Mesenchymal stem cell (in vitro differentiated cells and primary cell): Measurements from ENCODE around the gene ADAM17.

Source experiments
- DNase-seq: peaks from one replicate; pipeline ENCODE4 v3.0.0-alpha.2; 2013
- H2AFZ ChIP-seq: one replicate; pipeline ENCODE4 v1.6.1; 2013; ENCODE audit warnings: low read depth, mild to moderate bottlenecking, control low read depth, inconsistent platforms, low read length, moderate library complexity
- H2AK5ac ChIP-seq: 2 replicates; pipeline ENCODE4 v1.6.1; 2013; ENCODE audit warnings: low read length, moderate library complexity, mild to moderate bottlenecking, inconsistent platforms; ENCODE audit not compliant: severe bottlenecking
- H2BK120ac ChIP-seq: one replicate; pipeline ENCODE4 v1.6.1; 2013; ENCODE audit warnings: low read depth, mild to moderate bottlenecking, inconsistent platforms, low read length, moderate library complexity
- H2BK12ac ChIP-seq, 2 experiments: one replicate each; pipeline ENCODE4 v1.6.1; 2013; ENCODE audit warnings: inconsistent platforms in 2 of 2, low read length in 2 of 2, mild to moderate bottlenecking in 2 of 2, moderate library complexity in 2 of 2, control low read depth in 1 of 2
- H2BK15ac ChIP-seq: one replicate; pipeline ENCODE4 v1.6.1; 2013; ENCODE audit warnings: mild to moderate bottlenecking, low read depth, inconsistent platforms; ENCODE audit not compliant: poor library complexity, severe bottlenecking
- H2BK5ac ChIP-seq: 2 replicates; pipeline ENCODE4 v1.6.1; 2013; ENCODE audit warnings: low read depth, mild to moderate bottlenecking, low read length, control low read depth, inconsistent platforms; ENCODE audit not compliant: poor library complexity, severe bottlenecking
- H3K14ac ChIP-seq, 2 experiments: one replicate each; pipeline ENCODE4 v1.6.1; 2013; ENCODE audit warnings: inconsistent platforms in 2 of 2, low read length in 2 of 2, control low read depth in 1 of 2, mild to moderate bottlenecking in 1 of 2, moderate library complexity in 1 of 2
- H3K18ac ChIP-seq, 2 experiments: one replicate each; pipeline ENCODE4 v1.6.1; 2013; ENCODE audit warnings: inconsistent platforms in 2 of 2, low read length in 2 of 2, control low read depth in 1 of 2, low read depth in 1 of 2, mild to moderate bottlenecking in 1 of 2
- H3K23ac ChIP-seq, 2 experiments: one replicate each; pipeline ENCODE4 v1.6.1; 2013; ENCODE audit warnings: inconsistent platforms in 2 of 2, low read length in 2 of 2, mild to moderate bottlenecking in 2 of 2, moderate library complexity in 2 of 2, control low read depth in 1 of 2
- H3K27ac ChIP-seq: 2 replicates; pipeline ENCODE4 v1.5.1; 2013; ENCODE audit warnings: mild to moderate bottlenecking, moderate library complexity, low read length, control low read depth, inconsistent platforms; ENCODE audit not compliant: poor library complexity, severe bottlenecking
- H3K27me3 ChIP-seq, 2 experiments: 2 replicates each; pipeline versions ENCODE4 v1.6.1 to v1.7.0; 2013; ENCODE audit warnings: low read length in 2 of 2, mild to moderate bottlenecking in 2 of 2, moderate library complexity in 2 of 2, control low read depth in 1 of 2, inconsistent platforms in 1 of 2; ENCODE audit not compliant: control insufficient read depth in 1 of 2, insufficient read depth in 1 of 2
- H3K36me3 ChIP-seq, 2 experiments: 2 replicates each; pipeline versions ENCODE4 v1.6.1 to v1.7.0; 2013; ENCODE audit warnings: low read length in 2 of 2, control low read depth in 1 of 2, inconsistent platforms in 1 of 2, low read depth in 1 of 2, mild to moderate bottlenecking in 1 of 2; ENCODE audit not compliant: insufficient read depth in 2 of 2, control insufficient read depth in 1 of 2
- H3K4ac ChIP-seq, 2 experiments: one replicate each; pipeline ENCODE4 v1.6.1; 2013; ENCODE audit warnings: inconsistent platforms in 2 of 2, low read length in 2 of 2, mild to moderate bottlenecking in 2 of 2, moderate library complexity in 2 of 2, control low read depth in 1 of 2, low read depth in 1 of 2
- H3K4me1 ChIP-seq: 2 replicates; pipeline ENCODE4 v1.6.1; 2013; ENCODE audit warnings: low read depth, low read length, control low read depth; ENCODE audit not compliant: control insufficient read depth, insufficient read depth
- H3K4me2 ChIP-seq: 2 replicates; pipeline ENCODE4 v1.6.1; 2013; ENCODE audit warnings: low read length, mild to moderate bottlenecking, inconsistent platforms; ENCODE audit not compliant: poor library complexity, severe bottlenecking
- H3K4me3 ChIP-seq, 2 experiments: 2 replicates each; pipeline versions ENCODE4 v1.5.1 to v1.7.0; 2013; ENCODE audit warnings: low read length in 2 of 2, mild to moderate bottlenecking in 2 of 2, control low read depth in 1 of 2, low read depth in 1 of 2; ENCODE audit not compliant: insufficient read depth in 1 of 2
- H3K79me1 ChIP-seq: replicated peaks from 2 replicates; pipeline ENCODE4 v1.6.1; 2013; ENCODE audit warnings: mild to moderate bottlenecking, control low read depth, low read length, inconsistent platforms; ENCODE audit not compliant: poor library complexity, severe bottlenecking
- H3K9ac ChIP-seq: 2 replicates; pipeline ENCODE4 v1.7.0; 2013; ENCODE audit warnings: mild to moderate bottlenecking, low read length, moderate library complexity
- H3K9me3 ChIP-seq: 2 replicates; pipeline ENCODE4 v1.7.0; 2013; ENCODE audit warnings: mild to moderate bottlenecking, low read length; ENCODE audit not compliant: control insufficient read depth
- H4K8ac ChIP-seq: one replicate; pipeline ENCODE4 v1.6.1; 2013; ENCODE audit warnings: inconsistent platforms, mild to moderate bottlenecking, low read length, moderate library complexity
- H4K91ac ChIP-seq: one replicate; pipeline ENCODE4 v1.6.1; 2013; ENCODE audit warnings: mild to moderate bottlenecking, low read length, inconsistent platforms
- WGBS: methylation state at CpG from one replicate; pipeline ENCODE4 v1.1.7; 2013; ENCODE audit warnings: mixed read lengths; 5-methylcytosine and 5-hydroxymethylcytosine counted together

The ADAM17 gene

GRCh38 chr2:9473985-9474360 lies 81.7 kb downstream of the ADAM17 start:
- no peaks in the 10 kb centered on the region for H3K9me3 ChIP-seq
- DNase-seq = no peak
- peaks cover 4% of the 10 kb centered on the region for H3K4me1 ChIP-seq
- H2AFZ ChIP-seq = no peak overlapping the region
- peaks cover 37 to 53% of the 10 kb centered on the region in 2 experiments for H3K36me3 ChIP-seq
- H4K91ac ChIP-seq = no peak overlapping the region
- H3K4me3 ChIP-seq = peak overlapping the region; percentile 1 to 84
- H2BK120ac ChIP-seq = no peak overlapping the region
- no peak overlapping the region for H3K4me2 ChIP-seq
- WGBS = 97% methylated on average over 39 of the region's 39 CpGs
- H3K23ac ChIP-seq = no peak overlapping the region
- no peak overlapping the region for H3K18ac ChIP-seq
- H2BK15ac ChIP-seq = no peak overlapping the region
- H2BK5ac ChIP-seq = no peak overlapping the region
- H2BK12ac ChIP-seq = no peak overlapping the region
- H3K9ac ChIP-seq = peak overlapping the region; percentile 90
- H3K79me1 ChIP-seq = peaks cover 2% of the 10 kb centered on the region
- H2AK5ac ChIP-seq = no peak overlapping the region
- H3K14ac ChIP-seq = no peak overlapping the region
- no peak overlapping the region for H3K27ac ChIP-seq
- H4K8ac ChIP-seq = no peak overlapping the region
- no peaks in the 10 kb centered on the region for H3K27me3 ChIP-seq
- no peak overlapping the region for H3K4ac ChIP-seq

GRCh38 chr2:9473308-9473984 lies 82.2 kb downstream of the ADAM17 start:
- H3K4me3 ChIP-seq = peak overlapping the region in 1 of 2 experiments; percentile 84
- no peak overlapping the region for H2BK12ac ChIP-seq
- WGBS = 95% methylated on average over 24 of the region's 24 CpGs

GRCh38 chr2:9472511-9472910 lies 83.1 kb downstream of the ADAM17 start:
- no peak overlapping the region for H3K14ac ChIP-seq
- WGBS = 97% methylated on average over 8 of the region's 9 CpGs
- H3K9me3 ChIP-seq = no peaks in the 10 kb centered on the region
- H2BK120ac ChIP-seq = no peak overlapping the region
- no peak overlapping the region for H2AFZ ChIP-seq
- H3K79me1 ChIP-seq = peaks cover 5% of the 10 kb centered on the region
- H3K36me3 ChIP-seq = peaks cover 46 to 50% of the 10 kb centered on the region in 2 experiments
- H4K91ac ChIP-seq = no peak overlapping the region
- H3K27ac ChIP-seq = no peak overlapping the region
- H3K4me3 ChIP-seq = no peak overlapping the region
- H2BK15ac ChIP-seq = no peak overlapping the region
- no peak overlapping the region for H3K23ac ChIP-seq
- no peak for DNase-seq
- no peak overlapping the region for H3K4me2 ChIP-seq
- H3K9ac ChIP-seq = no peak overlapping the region
- H3K18ac ChIP-seq = no peak overlapping the region
- no peak overlapping the region for H4K8ac ChIP-seq
- no peak overlapping the region for H2BK5ac ChIP-seq
- H2AK5ac ChIP-seq = no peak overlapping the region
- peaks cover 5% of the 10 kb centered on the region for H3K4me1 ChIP-seq
- H2BK12ac ChIP-seq = no peak overlapping the region
- H3K27me3 ChIP-seq = no peaks in the 10 kb centered on the region
- H3K4ac ChIP-seq = no peak overlapping the region

More at GRCh38 chr2:9473308-9473984, 82.2 kb downstream of the ADAM17 start:
- peak overlapping the region; percentile 90 for H3K9ac ChIP-seq
- H2AK5ac ChIP-seq = no peak overlapping the region
- no peaks in the 10 kb centered on the region for H3K9me3 ChIP-seq
- H3K4me1 ChIP-seq = peaks cover 4% of the 10 kb centered on the region
- no peak overlapping the region for H2BK120ac ChIP-seq
- H3K4ac ChIP-seq = no peak overlapping the region
- no peak overlapping the region for H4K8ac ChIP-seq
- no peak overlapping the region for H3K23ac ChIP-seq
- H3K27me3 ChIP-seq = no peaks in the 10 kb centered on the region
- H3K36me3 ChIP-seq = peaks cover 38 to 52% of the 10 kb centered on the region in 2 experiments
- no peak overlapping the region for H3K27ac ChIP-seq
- no peak overlapping the region for H2AFZ ChIP-seq
- DNase-seq = no peak
- no peak overlapping the region for H3K14ac ChIP-seq
- H2BK5ac ChIP-seq = no peak overlapping the region
- no peak overlapping the region for H3K18ac ChIP-seq
- no peak overlapping the region for H4K91ac ChIP-seq
- H3K79me1 ChIP-seq = peaks cover 2% of the 10 kb centered on the region
- H3K4me2 ChIP-seq = no peak overlapping the region
- no peak overlapping the region for H2BK15ac ChIP-seq

- Histone ChIP-seq H3K9ac (no peak overlapping the region), H2AK5ac (no peak overlapping the region), H2BK5ac (no peak overlapping the region), H3K79me1 (peaks cover 7% of the 10 kb centered on the region), H3K9me3 (no peaks in the 10 kb centered on the region), H3K4ac (no peak overlapping the region), H3K23ac (no peak overlapping the region), H2BK15ac (no peak overlapping the region), H3K36me3 (peaks cover 43 to 45% of the 10 kb centered on the region in 2 experiments), H2BK12ac (no peak overlapping the region), H2AFZ (no peak overlapping the region), H3K4me1 (peaks cover 6% of the 10 kb centered on the region), H3K4me3 (no peak overlapping the region), H2BK120ac (no peak overlapping the region), H3K18ac (no peak overlapping the region), H4K91ac (no peak overlapping the region), H3K27me3 (no peaks in the 10 kb centered on the region), H3K4me2 (no peak overlapping the region), H3K27ac (no peak overlapping the region), H3K14ac (no peak overlapping the region), H4K8ac (no peak overlapping the region)
- DNase-seq = no peak
- WGBS = 91% methylated on average over 5 of the region's 5 CpGs
Observed at GRCh38 chr2:9471206-9471605, 84.4 kb downstream of the ADAM17 start.
